Nephron progenitor cell (in vitro differentiated cells): Measurements from ENCODE around the gene HOXB7.
A peak's percentile ranks its signal among the peaks of the same experiment; 100 is the strongest.

ENCODE experiments used
- DNase-seq: peaks from one replicate; pipeline ENCODE4 v3.0.0; 2021
- H3K27ac Mint-ChIP-seq: 2 replicates; pipeline ENCODE4 v1.8.0; 2021; ENCODE audit warnings: mild to moderate bottlenecking, moderate library complexity, mixed read lengths
- H3K27me3 Mint-ChIP-seq: 2 replicates; pipeline ENCODE4 v1.8.0; 2021; ENCODE audit warnings: mild to moderate bottlenecking, low read depth, mixed read lengths; ENCODE audit not compliant: poor library complexity
- H3K36me3 Mint-ChIP-seq: 2 replicates; pipeline ENCODE4 v1.8.0; 2021; ENCODE audit warnings: low read depth, mixed read lengths
- H3K4me1 Mint-ChIP-seq: 2 replicates; pipeline ENCODE4 v1.8.0; 2021; ENCODE audit warnings: mixed read lengths
- H3K4me3 Mint-ChIP-seq: 2 replicates; pipeline ENCODE4 v1.8.0; 2021; ENCODE audit warnings: mild to moderate bottlenecking, moderate library complexity, mixed read lengths
- H3K9me3 Mint-ChIP-seq: 2 replicates; pipeline ENCODE4 v1.8.0; 2021; ENCODE audit warnings: mild to moderate bottlenecking, moderate library complexity, mixed read lengths
- TF ChIP-seq, protein P1 (sequence below): fragments of 200-600 bp; sonication (generic); IDR thresholded peaks from 2 replicates; pipeline ENCODE4 v1.5.0; 2021; ENCODE audit warnings: antibody characterized with exemption

HOXB7 gene

DNA sequence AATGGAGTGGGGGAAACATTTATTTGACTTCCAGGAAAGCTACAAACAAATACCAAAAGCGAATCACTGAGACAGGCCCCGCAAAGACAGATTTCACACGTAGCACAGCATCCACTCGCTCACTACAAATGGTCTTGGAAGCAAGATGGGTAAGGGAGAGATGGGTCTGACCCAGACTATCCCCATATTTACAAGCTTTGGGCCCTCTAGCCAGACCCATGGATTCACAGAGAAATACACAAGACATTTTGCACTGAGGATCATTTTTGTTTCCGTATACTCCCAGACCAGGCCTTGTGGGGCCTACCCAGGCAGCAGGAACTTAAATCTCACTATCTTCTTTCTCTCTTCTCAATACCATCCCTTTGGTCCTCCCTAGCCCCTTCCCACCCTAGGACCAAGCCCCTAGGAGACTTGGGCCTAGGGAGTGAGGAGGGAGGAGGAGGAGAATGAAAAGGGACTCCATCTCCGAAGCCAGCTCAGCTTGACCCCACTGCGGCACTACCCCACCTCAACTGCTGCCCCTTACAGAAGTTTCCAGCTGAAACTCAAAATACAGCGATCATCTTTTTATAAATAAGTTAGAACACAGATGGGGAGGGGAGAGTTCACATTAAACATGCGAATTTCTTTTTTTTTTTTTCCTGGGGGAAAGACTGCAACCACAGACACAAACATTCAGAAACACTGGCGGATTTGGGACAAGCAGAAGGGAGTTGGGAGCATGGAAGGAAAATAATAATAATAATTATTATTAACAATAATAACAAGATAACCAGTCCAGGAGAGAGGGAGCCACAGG, 19.4 kb downstream of the HOXB7 start:
- Mint-ChIP-seq H3K4me3 (peak overlapping the region; percentile 99), H3K27ac (peak overlapping the region; percentile 100), H3K4me1 (peaks cover 19% of the 10 kb centered on the region), H3K27me3 (peaks cover 28% of the 10 kb centered on the region), H3K36me3 (peaks cover 99% of the 10 kb centered on the region), H3K9me3 (peaks cover 4% of the 10 kb centered on the region)
- TF ChIP-seq, protein P1, sequence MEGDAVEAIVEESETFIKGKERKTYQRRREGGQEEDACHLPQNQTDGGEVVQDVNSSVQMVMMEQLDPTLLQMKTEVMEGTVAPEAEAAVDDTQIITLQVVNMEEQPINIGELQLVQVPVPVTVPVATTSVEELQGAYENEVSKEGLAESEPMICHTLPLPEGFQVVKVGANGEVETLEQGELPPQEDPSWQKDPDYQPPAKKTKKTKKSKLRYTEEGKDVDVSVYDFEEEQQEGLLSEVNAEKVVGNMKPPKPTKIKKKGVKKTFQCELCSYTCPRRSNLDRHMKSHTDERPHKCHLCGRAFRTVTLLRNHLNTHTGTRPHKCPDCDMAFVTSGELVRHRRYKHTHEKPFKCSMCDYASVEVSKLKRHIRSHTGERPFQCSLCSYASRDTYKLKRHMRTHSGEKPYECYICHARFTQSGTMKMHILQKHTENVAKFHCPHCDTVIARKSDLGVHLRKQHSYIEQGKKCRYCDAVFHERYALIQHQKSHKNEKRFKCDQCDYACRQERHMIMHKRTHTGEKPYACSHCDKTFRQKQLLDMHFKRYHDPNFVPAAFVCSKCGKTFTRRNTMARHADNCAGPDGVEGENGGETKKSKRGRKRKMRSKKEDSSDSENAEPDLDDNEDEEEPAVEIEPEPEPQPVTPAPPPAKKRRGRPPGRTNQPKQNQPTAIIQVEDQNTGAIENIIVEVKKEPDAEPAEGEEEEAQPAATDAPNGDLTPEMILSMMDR = no peak
- no peak for DNase-seq

DNA sequence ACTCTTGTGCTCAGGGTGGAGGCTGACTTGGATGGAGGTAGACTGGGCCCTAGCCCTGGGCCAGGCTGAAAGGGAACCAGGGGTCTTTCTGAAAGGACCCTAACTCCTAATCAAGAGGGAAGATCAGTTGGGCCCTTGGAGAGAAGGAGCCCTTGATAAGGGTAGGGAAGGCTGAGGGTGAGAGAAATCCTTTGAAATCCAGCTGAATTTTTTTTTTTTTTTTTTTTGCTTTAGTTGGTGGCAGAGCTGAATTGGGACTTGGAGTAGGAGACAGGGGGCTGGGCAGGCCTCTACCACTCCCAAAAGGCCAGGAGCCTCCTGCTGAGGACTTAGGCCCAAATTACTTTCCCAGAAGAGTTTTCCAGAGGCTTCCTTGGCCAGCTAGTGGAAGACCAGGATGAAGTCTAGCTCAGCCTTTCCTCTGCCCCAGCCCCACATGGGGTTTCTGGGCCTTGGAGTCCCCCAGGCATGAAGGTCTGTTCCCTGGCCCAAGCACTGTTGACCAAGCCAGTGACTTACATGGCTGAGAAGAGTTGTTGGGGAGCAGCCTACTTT, 20.1 kb downstream of the HOXB7 start:
- H3K4me1 Mint-ChIP-seq = peaks cover 11% of the 10 kb centered on the region
- H3K27me3 Mint-ChIP-seq = peaks cover 26% of the 10 kb centered on the region
- peaks cover 4% of the 10 kb centered on the region for H3K9me3 Mint-ChIP-seq
- H3K27ac Mint-ChIP-seq = peak overlapping the region; percentile 100
- TF ChIP-seq, protein P1 = no peak
- H3K4me3 Mint-ChIP-seq = peak overlapping the region; percentile 99
- DNase-seq = no peak
- peaks cover 99% of the 10 kb centered on the region for H3K36me3 Mint-ChIP-seq

DNA sequence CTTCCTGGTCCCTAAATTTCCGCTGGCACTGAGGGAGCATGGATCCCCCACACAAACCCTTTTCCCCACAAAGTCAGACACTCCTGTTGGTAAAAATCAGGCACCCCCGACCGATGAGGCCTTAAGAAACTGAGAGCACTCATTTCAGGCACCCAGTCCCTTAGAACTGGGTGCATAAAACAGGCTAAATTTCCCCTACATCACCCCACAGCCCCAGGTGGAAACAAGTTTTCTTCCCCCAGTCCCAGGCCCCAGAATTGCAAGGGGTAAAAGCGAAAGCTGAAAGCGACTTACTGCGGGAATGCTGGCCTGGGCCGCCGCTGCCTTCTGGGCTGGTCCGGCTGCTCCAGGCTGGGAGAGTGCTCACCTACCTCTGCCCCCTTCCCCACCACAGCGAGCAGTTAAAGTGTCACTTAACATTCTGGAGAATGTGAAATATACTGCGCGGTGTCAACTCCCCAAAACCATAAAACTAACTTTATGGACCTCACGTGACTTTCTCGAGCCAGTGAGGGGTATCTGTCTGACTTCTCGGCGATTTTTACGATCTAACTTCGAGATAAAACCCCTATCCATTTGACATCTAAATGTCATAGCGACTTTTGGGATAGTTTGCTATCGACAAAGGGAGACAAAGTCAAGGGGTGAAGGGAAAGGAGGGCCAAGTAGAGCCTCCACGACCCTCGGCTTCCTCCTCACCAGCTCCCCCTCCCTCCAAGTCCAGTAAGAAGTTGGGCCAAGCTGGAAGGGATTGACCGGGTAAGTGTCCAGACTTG, 20.8 kb downstream of the HOXB7 start, which contains the start of gene HOXB3:
Gene HOXB3 (minus strand): TSS at position 411 of the 776 bp plus-strand sequence. CDS start 37,767 bp downstream, outside the sequence.
- TF ChIP-seq, protein P1 = no peak
- peaks cover 99% of the 10 kb centered on the region for H3K36me3 Mint-ChIP-seq
- H3K27me3 Mint-ChIP-seq = peaks cover 23% of the 10 kb centered on the region
- peak within 1 kb of the TSS; percentile 100 for H3K27ac Mint-ChIP-seq
- peaks cover 4% of the 10 kb centered on the region for H3K9me3 Mint-ChIP-seq
- peaks cover 7% of the 10 kb centered on the region for H3K4me1 Mint-ChIP-seq
- DNase-seq = peak; percentile 80
- H3K4me3 Mint-ChIP-seq = peak within 1 kb of the TSS; percentile 99

DNA sequence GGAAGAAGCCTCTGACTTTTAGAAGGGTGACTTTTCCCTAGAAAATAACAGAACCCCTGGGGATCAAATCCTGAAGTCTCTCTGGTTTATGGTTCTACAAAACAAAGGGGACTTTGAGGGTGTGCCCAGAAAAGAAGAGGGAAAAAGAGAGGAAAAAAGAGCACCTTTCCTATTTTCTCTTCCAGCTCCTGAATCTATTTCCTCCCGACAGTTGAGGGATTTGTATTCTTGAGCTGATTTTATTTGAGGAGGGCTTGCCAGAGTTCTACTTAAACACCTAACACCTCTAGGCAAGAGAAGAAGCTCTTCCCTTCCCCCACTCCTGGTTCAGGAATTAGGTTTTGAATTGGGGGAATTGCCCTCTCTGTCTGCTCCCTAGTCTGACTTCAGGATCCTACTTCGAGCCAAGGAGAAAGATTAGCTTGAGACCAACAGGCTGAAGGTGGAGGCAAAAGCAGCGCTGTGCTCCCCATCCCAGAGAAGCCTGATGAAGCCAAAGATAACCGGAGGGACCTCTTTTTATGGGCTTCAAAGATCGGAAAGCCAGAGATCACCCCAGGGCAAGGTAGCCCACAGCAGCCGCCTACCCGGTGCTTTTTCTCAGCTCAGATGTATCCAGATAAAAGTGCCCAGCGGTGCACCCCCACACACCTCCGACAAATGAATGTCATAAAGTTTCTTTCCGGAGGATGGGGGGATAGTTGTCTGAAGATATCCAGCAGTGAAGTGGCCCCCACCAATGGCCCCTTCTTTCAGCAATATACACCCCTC, 21.6 kb downstream of the HOXB7 start:
- Mint-ChIP-seq H3K36me3 (peaks cover 100% of the 10 kb centered on the region), H3K27me3 (peaks cover 19% of the 10 kb centered on the region), H3K4me1 (peaks cover 10% of the 10 kb centered on the region), H3K9me3 (peaks cover 4% of the 10 kb centered on the region), H3K27ac (peak overlapping the region; percentile 100), H3K4me3 (peak overlapping the region; percentile 99)
- TF ChIP-seq, protein P1 = no peak
- DNase-seq = no peak

DNA sequence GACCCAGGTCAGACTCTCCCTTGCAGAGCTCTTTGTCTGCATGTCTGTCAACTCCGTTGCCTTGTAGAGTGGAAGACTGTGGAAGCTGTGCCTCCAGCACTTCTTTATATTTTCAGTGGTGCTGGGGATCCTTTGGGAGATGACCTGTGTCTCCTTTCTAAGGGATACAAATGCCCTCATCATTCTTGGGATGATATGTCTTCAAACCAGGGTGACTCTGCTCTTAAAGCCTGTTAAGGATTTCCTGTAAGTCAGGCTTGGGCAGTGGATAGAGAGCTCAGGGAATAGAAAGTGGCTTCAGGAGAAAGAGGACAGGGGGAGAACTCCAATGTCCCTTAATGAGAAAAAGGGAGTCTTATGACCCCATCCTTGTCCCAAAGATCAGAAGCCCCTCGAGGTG, 22.3 kb downstream of the HOXB7 start:
- Mint-ChIP-seq H3K4me3 (peak overlapping the region; percentile 99), H3K4me1 (peaks cover 17% of the 10 kb centered on the region)

More for the DNA sequence above, 22.3 kb downstream of the HOXB7 start:
- Mint-ChIP-seq H3K27me3 (peaks cover 15% of the 10 kb centered on the region), H3K36me3 (peaks cover 100% of the 10 kb centered on the region), H3K9me3 (peaks cover 4% of the 10 kb centered on the region), H3K27ac (peak overlapping the region; percentile 100)
- no peak for DNase-seq
- TF ChIP-seq, protein P1 = no peak
